Measurements from ENCODE around the gene MAP7D1. TPM values are rescaled to one million over a fixed set of nuclear protein-coding genes. Genes with fewer than 3 reads are reported as not detected.

MAP7D1 gene
- total and polyA plus RNA-seq, 2 of the 13 experiments (the other 11 are each of a cell fraction or from before 2014, with no cell fraction given): 5.6 to 7.2 TPM

- TF ChIP-seq, protein P1, sequence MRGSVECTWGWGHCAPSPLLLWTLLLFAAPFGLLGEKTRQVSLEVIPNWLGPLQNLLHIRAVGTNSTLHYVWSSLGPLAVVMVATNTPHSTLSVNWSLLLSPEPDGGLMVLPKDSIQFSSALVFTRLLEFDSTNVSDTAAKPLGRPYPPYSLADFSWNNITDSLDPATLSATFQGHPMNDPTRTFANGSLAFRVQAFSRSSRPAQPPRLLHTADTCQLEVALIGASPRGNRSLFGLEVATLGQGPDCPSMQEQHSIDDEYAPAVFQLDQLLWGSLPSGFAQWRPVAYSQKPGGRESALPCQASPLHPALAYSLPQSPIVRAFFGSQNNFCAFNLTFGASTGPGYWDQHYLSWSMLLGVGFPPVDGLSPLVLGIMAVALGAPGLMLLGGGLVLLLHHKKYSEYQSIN (CRISPR knock-in tag; IDR thresholded peaks at IDR 0.05; ENCODE audit: borderline replicate concordance): no peak
- TF ChIP-seq SALL1 (CRISPR knock-in tag; IDR thresholded peaks at IDR 0.05) (peak; percentile 83), ZNF335 (CRISPR knock-in tag; IDR thresholded peaks at IDR 0.05) (no peak; the same call in 1 of the 2 replicates), DPF2 (CRISPR knock-in tag; IDR thresholded peaks at IDR 0.05; ENCODE audit: borderline replicate concordance, low read depth) (no peak), USF2 (IDR thresholded peaks at IDR 0.05; ENCODE audit: low read depth, low read length) (no peak), USF2 (CRISPR knock-in tag; IDR thresholded peaks at IDR 0.05; ENCODE audit: borderline replicate concordance) (peak; percentile 72), JDP2 (CRISPR knock-in tag; IDR thresholded peaks at IDR 0.05; ENCODE audit: borderline replicate concordance) (no peak), TMF1 (CRISPR knock-in tag; IDR thresholded peaks at IDR 0.05; ENCODE audit: low read depth) (peak; percentile 70; the same call in 1 of the 2 replicates), FOXK1 (CRISPR knock-in tag; IDR thresholded peaks at IDR 0.05; ENCODE audit: borderline replicate concordance, low read depth) (peak; percentile 88), ZNF800 (CRISPR knock-in tag; IDR thresholded peaks at IDR 0.05) (no peak), SETDB1 (CRISPR knock-in tag; IDR thresholded peaks at IDR 0.05; ENCODE audit: borderline replicate concordance) (no peak), ZSCAN12 (CRISPR knock-in tag; IDR thresholded peaks at IDR 0.05) (peak; percentile 51; the same call in 1 of the 2 replicates), NFYC (CRISPR knock-in tag; IDR thresholded peaks at IDR 0.05) (peak; percentile 33; the same call in 1 of the 2 replicates), STAT5B (CRISPR knock-in tag; IDR thresholded peaks at IDR 0.05) (no peak), ZBTB7A (CRISPR knock-in tag; IDR thresholded peaks at IDR 0.05) (peak; percentile 88), ZMYM4 (CRISPR knock-in tag; IDR thresholded peaks at IDR 0.05) (peak; percentile 75), ZNF354B (CRISPR knock-in tag; IDR thresholded peaks at IDR 0.05) (no peak), ZSCAN25 (CRISPR knock-in tag; IDR thresholded peaks at IDR 0.05) (peak; percentile 59; the same call in 1 of the 2 replicates)
- TF ChIP-seq, protein P2, sequence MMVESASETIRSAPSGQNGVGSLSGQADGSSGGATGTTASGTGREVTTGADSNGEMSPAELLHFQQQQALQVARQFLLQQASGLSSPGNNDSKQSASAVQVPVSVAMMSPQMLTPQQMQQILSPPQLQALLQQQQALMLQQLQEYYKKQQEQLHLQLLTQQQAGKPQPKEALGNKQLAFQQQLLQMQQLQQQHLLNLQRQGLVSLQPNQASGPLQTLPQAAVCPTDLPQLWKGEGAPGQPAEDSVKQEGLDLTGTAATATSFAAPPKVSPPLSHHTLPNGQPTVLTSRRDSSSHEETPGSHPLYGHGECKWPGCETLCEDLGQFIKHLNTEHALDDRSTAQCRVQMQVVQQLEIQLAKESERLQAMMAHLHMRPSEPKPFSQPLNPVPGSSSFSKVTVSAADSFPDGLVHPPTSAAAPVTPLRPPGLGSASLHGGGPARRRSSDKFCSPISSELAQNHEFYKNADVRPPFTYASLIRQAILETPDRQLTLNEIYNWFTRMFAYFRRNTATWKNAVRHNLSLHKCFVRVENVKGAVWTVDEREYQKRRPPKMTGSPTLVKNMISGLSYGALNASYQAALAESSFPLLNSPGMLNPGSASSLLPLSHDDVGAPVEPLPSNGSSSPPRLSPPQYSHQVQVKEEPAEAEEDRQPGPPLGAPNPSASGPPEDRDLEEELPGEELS (CRISPR knock-in tag; IDR thresholded peaks at IDR 0.05): peak; percentile 58; the same call in 1 of the 2 replicates
- TF ChIP-seq, protein P3, sequence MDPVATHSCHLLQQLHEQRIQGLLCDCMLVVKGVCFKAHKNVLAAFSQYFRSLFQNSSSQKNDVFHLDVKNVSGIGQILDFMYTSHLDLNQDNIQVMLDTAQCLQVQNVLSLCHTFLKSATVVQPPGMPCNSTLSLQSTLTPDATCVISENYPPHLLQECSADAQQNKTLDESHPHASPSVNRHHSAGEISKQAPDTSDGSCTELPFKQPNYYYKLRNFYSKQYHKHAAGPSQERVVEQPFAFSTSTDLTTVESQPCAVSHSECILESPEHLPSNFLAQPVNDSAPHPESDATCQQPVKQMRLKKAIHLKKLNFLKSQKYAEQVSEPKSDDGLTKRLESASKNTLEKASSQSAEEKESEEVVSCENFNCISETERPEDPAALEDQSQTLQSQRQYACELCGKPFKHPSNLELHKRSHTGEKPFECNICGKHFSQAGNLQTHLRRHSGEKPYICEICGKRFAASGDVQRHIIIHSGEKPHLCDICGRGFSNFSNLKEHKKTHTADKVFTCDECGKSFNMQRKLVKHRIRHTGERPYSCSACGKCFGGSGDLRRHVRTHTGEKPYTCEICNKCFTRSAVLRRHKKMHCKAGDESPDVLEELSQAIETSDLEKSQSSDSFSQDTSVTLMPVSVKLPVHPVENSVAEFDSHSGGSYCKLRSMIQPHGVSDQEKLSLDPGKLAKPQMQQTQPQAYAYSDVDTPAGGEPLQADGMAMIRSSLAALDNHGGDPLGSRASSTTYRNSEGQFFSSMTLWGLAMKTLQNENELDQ (CRISPR knock-in tag; IDR thresholded peaks at IDR 0.05; ENCODE audit: borderline replicate concordance): no peak
Observed at GRCh38 chr1:36149237-36149972, 6.6 kb upstream of the MAP7D1 start, which contains the start of gene TRAPPC3 (continued).
